HG02973 (cell line): ENCODE results near the gene HOXA9.

ENCODE experiments used
- ATAC-seq: cut with Tn5 transposase; IDR thresholded peaks from one replicate; pipeline ENCODE4 v1.9.1; 2021; ENCODE audit warnings: moderate library complexity; ENCODE audit not compliant: unreplicated experiment

The HOXA9 gene

GRCh38 chr7:27201580-27202017, 36.3 kb upstream of the HOXA9 start:
- ATAC-seq, result no peak

- no peak for ATAC-seq
Observed at GRCh38 chr7:27200761-27201579, 35.6 kb upstream of the HOXA9 start.

- ATAC-seq, result no peak
Observed at GRCh38 chr7:27199849-27200760, 34.8 kb upstream of the HOXA9 start, which contains the start of gene HOXA13. Gene HOXA13, minus strand, starts transcription at chr7:27200091. Its CDS starts 14 bp downstream, at chr7:27200077.

- ATAC-seq, result no peak
Observed at GRCh38 chr7:27198871-27199801, 33.8 kb upstream of the HOXA9 start.

GRCh38 chr7:27198138-27198841, 33.0 kb upstream of the HOXA9 start:
- ATAC-seq, result no peak

GRCh38 chr7:27197137-27198042, 32.1 kb upstream of the HOXA9 start:
- ATAC-seq, result no peak

GRCh38 chr7:27196287-27196767, 31.0 kb upstream of the HOXA9 start:
- ATAC-seq, result no peak

GRCh38 chr7:27194686-27195379, 29.5 kb upstream of the HOXA9 start:
- ATAC-seq, result no peak

GRCh38 chr7:27194002-27194352, 28.6 kb upstream of the HOXA9 start:
- no peak for ATAC-seq

- ATAC-seq, result no peak
Observed at GRCh38 chr7:27193335-27194001, 28.1 kb upstream of the HOXA9 start.

- no peak for ATAC-seq
Observed at GRCh38 chr7:27192546-27193334, 27.4 kb upstream of the HOXA9 start.

GRCh38 chr7:27191833-27192545, 26.7 kb upstream of the HOXA9 start:
- no peak for ATAC-seq

GRCh38 chr7:27191161-27191731, 25.9 kb upstream of the HOXA9 start:
- no peak for ATAC-seq

- ATAC-seq, result no peak
Observed at GRCh38 chr7:27189997-27190748, 24.8 kb upstream of the HOXA9 start.

- no peak for ATAC-seq
Observed at GRCh38 chr7:27189295-27189996, 24.1 kb upstream of the HOXA9 start.
